Measurements from ENCODE around the gene KRT32. TPM values are rescaled to one million over a fixed set of nuclear protein-coding genes. Genes with fewer than 3 reads are reported as not detected.

The KRT32 gene
- total RNA-seq = not detected
- not detected for polyA plus RNA-seq (2013, experiment 1 of 2)
- not detected for polyA plus RNA-seq (2013, experiment 2 of 2)
- total RNA-seq = 0 to 0.11 (median 0) reads per million in 172 experiments

DNA sequence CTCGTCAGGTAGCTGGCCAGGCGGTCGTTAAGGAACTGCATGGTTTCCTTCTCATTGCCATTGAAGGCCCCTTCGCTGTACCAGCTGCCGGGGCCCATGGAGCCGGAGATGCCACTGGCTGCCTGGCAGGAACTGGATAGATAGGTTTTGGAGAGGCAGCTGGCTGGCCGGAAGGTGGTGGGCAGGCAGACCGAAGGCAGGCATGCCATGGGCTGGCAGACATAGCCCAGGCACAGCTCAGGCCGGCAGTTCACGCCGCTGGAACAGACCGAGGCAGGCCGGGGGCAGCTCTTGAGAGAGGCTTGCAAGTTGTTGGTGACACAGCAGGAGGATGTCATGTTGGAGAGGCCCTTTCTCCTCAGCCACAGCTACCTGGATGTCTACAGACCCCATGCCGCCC lies at the start of gene KRT32:
Gene KRT32, minus strand, starts transcription at position 399 of the 400 bp plus-strand sequence. Its CDS starts 61 bp downstream, at position 338.
- DNase-seq = no peak
- Mint-ChIP-seq H3K4me1 (ENCODE audit: low read depth) (no peaks in the 10 kb centered on the region), H3K9me3 (peaks cover 3% of the 10 kb centered on the region), H3K27ac (no peak within 1 kb of the TSS), H3K36me3 (ENCODE audit: low read depth) (no peaks in the 10 kb centered on the region), H3K27me3 (peaks cover 4% of the 10 kb centered on the region), H3K4me3 (no peak within 1 kb of the TSS)
- no peak within 1 kb of the TSS for H3K27ac ChIP-seq (ENCODE audit: low read depth in 1 of 2, low read length in 2 of 2)
- ChIA-PET POLR2A (no interaction called here), CTCF (no interaction called here)
- H3K9me3 ChIP-seq (ENCODE audit: control insufficient read depth in 1 of 2, insufficient read depth in 1 of 2, low read length in 2 of 2) = peaks cover 0 to 16% of the 10 kb centered on the region in 2 experiments
- TF ChIP-seq CTCF (IDR thresholded peaks at IDR 0.05) = no peak
- no peaks in the 10 kb centered on the region for H3K4me1 ChIP-seq (ENCODE audit: insufficient read depth, low read length)
- no peak within 1 kb of the TSS for H3K4me3 ChIP-seq (ENCODE audit: low read length)
- ATAC-seq (ENCODE audit: poor library complexity) = no peak
- H3K27me3 ChIP-seq (ENCODE audit: control insufficient read depth in 1 of 2, insufficient read depth in 2 of 2, low read length in 2 of 2) = peaks cover 0 to 7% of the 10 kb centered on the region in 2 experiments
- no peaks in the 10 kb centered on the region for H3K36me3 ChIP-seq (ENCODE audit: insufficient read depth, low read length)
- intact Hi-C loops (cut with DNase I, micrococcal nuclease) = no loop called here

DNA sequence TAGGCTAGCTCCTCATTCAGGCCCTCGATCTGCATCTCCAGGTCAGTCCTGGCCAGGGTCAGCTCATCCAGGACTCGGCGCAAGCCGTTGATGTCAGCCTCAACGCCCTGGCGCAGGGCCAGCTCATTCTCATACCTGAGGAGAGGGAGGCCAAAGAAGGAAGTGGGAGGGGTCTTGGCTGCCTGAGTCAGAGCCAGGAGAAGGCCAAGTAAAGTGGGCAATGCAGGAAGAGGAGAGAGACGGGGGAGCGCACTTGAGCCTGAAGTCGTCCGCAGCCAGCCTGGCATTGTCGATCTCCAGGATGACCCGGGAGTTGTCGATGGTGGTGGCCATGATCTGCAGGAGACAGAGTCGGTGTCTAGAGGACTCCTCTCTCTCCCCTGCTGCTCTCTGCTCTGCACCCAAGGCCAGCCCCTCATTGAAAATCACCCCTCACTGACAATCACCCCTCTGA lies 49.7 kb upstream of the KRT32 start:
- Histone ChIP-seq H3K4me3 (ENCODE audit: low read length) (no peak overlapping the region), H3K36me3 (ENCODE audit: insufficient read depth, low read length) (no peaks in the 10 kb centered on the region), H3K9me3 (ENCODE audit: control insufficient read depth in 1 of 2, insufficient read depth in 1 of 2, low read length in 2 of 2) (no peaks in the 10 kb centered on the region), H3K27ac (ENCODE audit: low read depth in 1 of 2, low read length in 2 of 2) (no peak overlapping the region), H3K27me3 (ENCODE audit: control insufficient read depth in 1 of 2, insufficient read depth in 2 of 2, low read length in 2 of 2) (peaks cover 0 to 5% of the 10 kb centered on the region in 2 experiments), H3K4me1 (ENCODE audit: insufficient read depth, low read length) (no peaks in the 10 kb centered on the region)
- H3K27ac Mint-ChIP-seq = no peak overlapping the region
- no peaks in the 10 kb centered on the region for H3K9me3 Mint-ChIP-seq
- H3K4me1 Mint-ChIP-seq (ENCODE audit: low read depth) = no peaks in the 10 kb centered on the region
- no peak for DNase-seq
- intact Hi-C loops (cut with DNase I, micrococcal nuclease) = no loop called here
- no peak for ATAC-seq (ENCODE audit: poor library complexity)
- POLR2A ChIA-PET = interaction anchor here (0.5 kb wide), 1 partner anchor 22 kb away, joined by 3 read pairs; no protein-coding TSS in a partner anchor
- CTCF ChIA-PET = no interaction called here
- no peaks in the 10 kb centered on the region for H3K36me3 Mint-ChIP-seq (ENCODE audit: low read depth)
- no peak overlapping the region for H3K4me3 Mint-ChIP-seq
- peaks cover 6% of the 10 kb centered on the region for H3K27me3 Mint-ChIP-seq
- TF ChIP-seq CTCF (IDR thresholded peaks at IDR 0.05) = no peak

DNA sequence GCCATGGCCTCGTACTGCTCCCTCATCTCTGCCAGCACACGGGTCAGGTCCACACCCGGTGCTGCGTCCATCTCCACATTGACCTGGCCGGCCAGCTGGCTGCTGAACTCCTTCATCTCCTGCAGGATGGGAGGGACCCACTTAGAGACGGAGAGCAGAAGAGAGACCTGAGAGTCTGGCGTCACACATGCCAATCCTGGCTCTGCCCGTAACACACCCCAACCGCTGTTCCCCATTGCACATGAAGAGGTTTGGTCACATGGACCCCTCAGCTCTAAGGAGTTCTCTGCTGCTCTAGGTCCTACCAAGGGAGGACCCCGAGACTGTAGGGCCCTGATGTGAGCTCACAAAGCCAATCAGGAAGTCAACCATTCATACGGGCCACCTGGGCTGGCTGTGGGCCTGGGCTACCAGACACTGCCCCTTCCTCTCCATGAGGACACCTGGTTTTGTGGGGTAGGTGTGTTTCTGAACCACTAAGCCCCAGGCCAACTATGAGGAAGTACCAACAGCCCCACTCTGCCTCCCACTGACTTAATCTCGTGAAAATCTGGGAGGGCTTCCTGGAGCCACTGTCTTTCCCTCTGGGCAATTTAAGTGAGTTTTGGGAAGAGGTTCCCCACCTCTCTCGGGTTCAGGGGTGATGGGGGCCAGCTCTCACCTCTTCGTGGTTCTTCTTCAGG lies 49.1 kb upstream of the KRT32 start:
- Mint-ChIP-seq H3K27ac (no peak overlapping the region), H3K36me3 (ENCODE audit: low read depth) (no peaks in the 10 kb centered on the region), H3K27me3 (peaks cover 6% of the 10 kb centered on the region), H3K4me1 (ENCODE audit: low read depth) (no peaks in the 10 kb centered on the region), H3K9me3 (no peaks in the 10 kb centered on the region), H3K4me3 (no peak overlapping the region)
- H3K4me3 ChIP-seq (ENCODE audit: low read length) = no peak overlapping the region
- DNase-seq (no peak), ATAC-seq (ENCODE audit: poor library complexity) (no peak)
- H3K36me3 ChIP-seq (ENCODE audit: insufficient read depth, low read length) = no peaks in the 10 kb centered on the region
- no peak for TF ChIP-seq CTCF (IDR thresholded peaks at IDR 0.05)
- H3K4me1 ChIP-seq (ENCODE audit: insufficient read depth, low read length) = no peaks in the 10 kb centered on the region
- POLR2A ChIA-PET = interaction anchor here (0.5 kb wide), 1 partner anchor 21 kb away, joined by 3 read pairs; no protein-coding TSS in a partner anchor
- intact Hi-C loops (cut with DNase I, micrococcal nuclease) = no loop called here
- no peaks in the 10 kb centered on the region for H3K9me3 ChIP-seq (ENCODE audit: control insufficient read depth in 1 of 2, insufficient read depth in 1 of 2, low read length in 2 of 2)
- CTCF ChIA-PET = no interaction called here
- peaks cover 0 to 5% of the 10 kb centered on the region in 2 experiments for H3K27me3 ChIP-seq (ENCODE audit: control insufficient read depth in 1 of 2, insufficient read depth in 2 of 2, low read length in 2 of 2)
- H3K27ac ChIP-seq (ENCODE audit: low read depth in 1 of 2, low read length in 2 of 2) = no peak overlapping the region
